ENCODE results near the gene FBXW7.

DNA sequence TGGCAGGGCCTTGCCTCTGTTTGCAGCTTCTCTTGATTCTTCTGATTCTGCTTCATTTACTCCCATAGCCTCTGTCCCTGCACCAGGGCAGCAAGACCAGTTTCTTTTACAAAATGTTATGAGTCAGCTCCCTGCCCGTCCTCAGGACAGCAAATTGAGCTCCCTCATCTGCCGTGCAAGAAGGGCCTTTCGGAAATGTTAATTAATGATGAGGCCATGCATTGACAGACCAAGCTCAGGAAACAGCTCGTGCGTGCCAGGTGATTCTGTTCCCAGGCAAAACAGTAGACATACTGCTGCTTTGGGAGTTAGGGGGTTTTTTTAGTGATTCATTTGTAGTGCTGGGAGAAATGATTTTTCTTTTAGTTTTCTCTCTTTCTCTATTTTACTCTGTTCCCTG lies 231.7 kb downstream of the FBXW7 start:
- TF ChIP-seq, protein P1, sequence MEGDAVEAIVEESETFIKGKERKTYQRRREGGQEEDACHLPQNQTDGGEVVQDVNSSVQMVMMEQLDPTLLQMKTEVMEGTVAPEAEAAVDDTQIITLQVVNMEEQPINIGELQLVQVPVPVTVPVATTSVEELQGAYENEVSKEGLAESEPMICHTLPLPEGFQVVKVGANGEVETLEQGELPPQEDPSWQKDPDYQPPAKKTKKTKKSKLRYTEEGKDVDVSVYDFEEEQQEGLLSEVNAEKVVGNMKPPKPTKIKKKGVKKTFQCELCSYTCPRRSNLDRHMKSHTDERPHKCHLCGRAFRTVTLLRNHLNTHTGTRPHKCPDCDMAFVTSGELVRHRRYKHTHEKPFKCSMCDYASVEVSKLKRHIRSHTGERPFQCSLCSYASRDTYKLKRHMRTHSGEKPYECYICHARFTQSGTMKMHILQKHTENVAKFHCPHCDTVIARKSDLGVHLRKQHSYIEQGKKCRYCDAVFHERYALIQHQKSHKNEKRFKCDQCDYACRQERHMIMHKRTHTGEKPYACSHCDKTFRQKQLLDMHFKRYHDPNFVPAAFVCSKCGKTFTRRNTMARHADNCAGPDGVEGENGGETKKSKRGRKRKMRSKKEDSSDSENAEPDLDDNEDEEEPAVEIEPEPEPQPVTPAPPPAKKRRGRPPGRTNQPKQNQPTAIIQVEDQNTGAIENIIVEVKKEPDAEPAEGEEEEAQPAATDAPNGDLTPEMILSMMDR (conservative IDR thresholded peaks at IDR 0.05 in 1 of 2, IDR thresholded peaks at IDR 0.05 in 1 of 2; ENCODE audit: extremely low read depth in 1 of 2, insufficient read depth in 1 of 2, low read depth in 1 of 2, low read length in 2 of 2) = no peak
- no peak for TF ChIP-seq EZH2 (IDR thresholded peaks at IDR 0.05; ENCODE audit: borderline replicate concordance, low read length)
